HepG2 (cell line): Measurements from ENCODE around the gene CDK10.

ENCODE experiments used
- ARID5B ChIP-seq: IDR thresholded peaks from 2 replicates; pipeline ENCODE4 v1.4.0; 2020; ENCODE audit warnings: mild to moderate bottlenecking, missing genetic modification reagents
- CHD4 ChIP-seq: fragments of 200-600 bp; sonication (generic); IDR thresholded peaks from 2 replicates; pipeline ENCODE4 v1.7.0; 2017; ENCODE audit warnings: mild to moderate bottlenecking, low read length, borderline replicate concordance
- CTCF ChIP-seq: sonication (generic); formaldehyde crosslinking; IDR thresholded peaks from 2 replicates; pipeline ENCODE4 v1.5.0; 2020; ENCODE audit warnings: mild to moderate bottlenecking, missing genetic modification reagents, moderate library complexity
- HDAC2 ChIP-seq: sonication (generic); formaldehyde crosslinking; IDR thresholded peaks from 2 replicates; pipeline ENCODE4 v1.4.0; 2020; ENCODE audit warnings: missing genetic modification reagents
- KDM6A ChIP-seq: IDR thresholded peaks from 2 replicates; pipeline ENCODE4 v1.6.1; 2016; ENCODE audit warnings: low read depth
- MXD1 ChIP-seq: sonication (generic); formaldehyde crosslinking; IDR thresholded peaks from 2 replicates; pipeline ENCODE4 v1.4.0; 2020; ENCODE audit warnings: mild to moderate bottlenecking, missing genetic modification reagents
- NR2C2 ChIP-seq: sonication (generic); formaldehyde crosslinking; IDR thresholded peaks from 2 replicates; pipeline ENCODE4 v1.4.0; 2020; ENCODE audit warnings: missing genetic modification reagents, mild to moderate bottlenecking, moderate library complexity, borderline replicate concordance
- RNF219 ChIP-seq: sonication (generic); formaldehyde crosslinking; IDR thresholded peaks from 2 replicates; pipeline ENCODE4 v1.5.0; 2020; ENCODE audit warnings: mild to moderate bottlenecking, missing genetic modification reagents
- ZBTB2 ChIP-seq: sonication (generic); formaldehyde crosslinking; IDR thresholded peaks from 2 replicates; pipeline ENCODE4 v1.8.0; 2022; ENCODE audit warnings: low read depth, missing genetic modification reagents
- ZBTB8A ChIP-seq: sonication (generic); formaldehyde crosslinking; IDR thresholded peaks from 2 replicates; pipeline ENCODE4 v1.4.0; 2020; ENCODE audit warnings: mild to moderate bottlenecking, low read depth, missing genetic modification reagents, borderline replicate concordance
- ZKSCAN1 ChIP-seq: fragments of 150-350 bp; IDR thresholded peaks from 2 replicates; pipeline ENCODE4 v1.6.1; 2014; ENCODE audit warnings: low read length
- ZNF281 ChIP-seq: sonication (generic); formaldehyde crosslinking; IDR thresholded peaks from 2 replicates; pipeline ENCODE4 v1.4.0; 2020; ENCODE audit warnings: missing genetic modification reagents, borderline replicate concordance
- ZNF703 ChIP-seq: sonication (generic); formaldehyde crosslinking; IDR thresholded peaks from 2 replicates; pipeline ENCODE4 v1.5.1; 2020; ENCODE audit warnings: missing genetic modification reagents, mild to moderate bottlenecking, moderate library complexity, borderline replicate concordance

GRCh38 chr16:89669755-89670154 lies 16.7 kb upstream of the CDK10 start:
- no peak for TF ChIP-seq ZBTB8A (CRISPR knock-in tag)
- no peak for TF ChIP-seq NR2C2 (CRISPR knock-in tag)
- TF ChIP-seq KDM6A = no peak
- no peak for TF ChIP-seq ZNF281 (CRISPR knock-in tag)
- no peak for TF ChIP-seq CTCF (CRISPR knock-in tag)
- TF ChIP-seq HDAC2 (CRISPR knock-in tag) = no peak
- TF ChIP-seq CHD4 = no peak
- no peak for TF ChIP-seq ZKSCAN1
- TF ChIP-seq ZBTB2 (CRISPR knock-in tag) = no peak
- no peak for TF ChIP-seq ARID5B (CRISPR knock-in tag)
- no peak for TF ChIP-seq RNF219 (CRISPR knock-in tag)
- TF ChIP-seq MXD1 (CRISPR knock-in tag) = no peak
- no peak for TF ChIP-seq ZNF703
